Immature natural killer cell (primary cell): ENCODE measurements around the gene LY6G5B. TPM values are rescaled to one million over a fixed set of nuclear protein-coding genes. Genes with fewer than 3 reads are reported as not detected.

ENCODE experiments used
- polyA plus RNA-seq, 3 donors: library from polyadenylated mRNA; unstranded; fragments of 300-500 nt; fragmentation: Illumina TruSeq; gene quantifications; one replicate each; pipeline ENCODE4 v1.2.3, GENCODE V29; 2021

The LY6G5B gene
- polyA plus RNA-seq, 3 donors from 2014 or later = 0.44 to 1.8 (median 0.47) TPM

Other genes starting within 250 kb of the LY6G5B start
- 10 to 100 TPM in 2 of 3 donors, 1 to 10 TPM in 1; 7.4 to 15.2 (median 10.3) TPM for gene MICB, start 171.8 kb upstream of the LY6G5B start, polyA plus RNA-seq
- gene MCCD1, start 141.0 kb upstream of the LY6G5B start, polyA plus RNA-seq = not detected
- gene DDX39B, start 128.0 kb upstream of the LY6G5B start, polyA plus RNA-seq = 10 to 100 TPM; 49.7 to 71.6 (median 56.2) TPM
- gene ATP6V1G2, start 123.4 kb upstream of the LY6G5B start, polyA plus RNA-seq = not detected
- gene NFKBIL1, start 122.4 kb upstream of the LY6G5B start, polyA plus RNA-seq = 10 to 100 TPM in 2 of 3 donors, 1 to 10 TPM in 1; 5.0 to 15.0 (median 13.6) TPM
- 1 to 10 TPM; 1.4 to 6.6 (median 3.1) TPM for gene LTA, start 97.7 kb upstream of the LY6G5B start, polyA plus RNA-seq
- gene TNF, start 94.4 kb upstream of the LY6G5B start, polyA plus RNA-seq = 1 to 10 TPM; 2.1 to 5.9 (median 5.6) TPM
- gene LTB, start 87.6 kb upstream of the LY6G5B start, polyA plus RNA-seq = 100 to 1,000 TPM; 132 to 137 (median 133) TPM
- 10 to 100 TPM; 20.3 to 44.8 (median 42.3) TPM for gene LST1, start 83.7 kb upstream of the LY6G5B start, polyA plus RNA-seq
- 100 to 1,000 TPM; 393 to 414 (median 409) TPM for gene NCR3, start 77.0 kb upstream of the LY6G5B start, polyA plus RNA-seq
- 10 to 100 TPM in 2 of 3 donors, 1 to 10 TPM in 1; 6.6 to 44.1 (median 40.3) TPM for gene AIF1, start 54.7 kb upstream of the LY6G5B start, polyA plus RNA-seq
- 10 to 100 TPM in 1 of 3 donors, 1 to 10 TPM in 1, not detected in 1; 2.3 to 13.4 TPM for gene PRRC2A, start 49.3 kb upstream of the LY6G5B start, polyA plus RNA-seq
- gene BAG6, start 17.3 kb upstream of the LY6G5B start, polyA plus RNA-seq = 10 to 100 TPM in 2 of 3 donors, 1 to 10 TPM in 1; 8.5 to 22.7 (median 16.2) TPM
- 1 to 10 TPM; 1.8 to 5.7 (median 3.9) TPM for gene APOM, start 14.1 kb upstream of the LY6G5B start, polyA plus RNA-seq
- 10 to 100 TPM; 23.6 to 41.6 (median 26.3) TPM for gene C6orf47, start 9.2 kb upstream of the LY6G5B start, polyA plus RNA-seq
- gene GPANK1, start 5.0 kb upstream of the LY6G5B start, polyA plus RNA-seq = 10 to 100 TPM; 17.2 to 29.3 (median 22.9) TPM
- gene CSNK2B, start 3.9 kb upstream of the LY6G5B start, polyA plus RNA-seq = 100 to 1,000 TPM; 253 to 291 (median 289) TPM
- gene LY6G5C, start 11.1 kb downstream of the LY6G5B start, polyA plus RNA-seq = 1 to 10 TPM; 4.6 to 9.7 (median 6.1) TPM
- 10 to 100 TPM; 43.6 to 53.7 (median 47.0) TPM for gene ABHD16A, start 33.3 kb downstream of the LY6G5B start, polyA plus RNA-seq
- gene LY6G6F, start 36.9 kb downstream of the LY6G5B start, polyA plus RNA-seq = 1 to 10 TPM in 1 of 3 donors, not detected in 2; 2.5 TPM
- not detected for gene LY6G6D, start 45.4 kb downstream of the LY6G5B start, polyA plus RNA-seq
- not detected for gene LY6G6C, start 51.8 kb downstream of the LY6G5B start, polyA plus RNA-seq
- gene MPIG6B, start 53.4 kb downstream of the LY6G5B start, polyA plus RNA-seq = 10 to 100 TPM in 1 of 3 donors, 1 to 10 TPM in 2; 2.6 to 10.9 (median 6.3) TPM
- 100 to 1,000 TPM in 1 of 3 donors, 10 to 100 TPM in 2; 58.5 to 112 (median 74.9) TPM for gene DDAH2, start 59.3 kb downstream of the LY6G5B start, polyA plus RNA-seq
- gene CLIC1, start 66.6 kb downstream of the LY6G5B start, polyA plus RNA-seq = 1,000 to 10,000 TPM; 1,179 to 1,674 (median 1,350) TPM
- 1 to 10 TPM in 2 of 3 donors, not detected in 1; 2.1 to 2.5 TPM for gene MSH5, start 70.0 kb downstream of the LY6G5B start, polyA plus RNA-seq
- gene SAPCD1, start 92.7 kb downstream of the LY6G5B start, polyA plus RNA-seq = not detected
- gene VWA7, start 107.4 kb downstream of the LY6G5B start, polyA plus RNA-seq = 1 to 10 TPM in 1 of 3 donors, under 1 TPM in 2; 0.21 to 1.8 (median 0.93) TPM
- 10 to 100 TPM; 26.5 to 44.6 (median 28.8) TPM for gene VARS1, start 125.8 kb downstream of the LY6G5B start, polyA plus RNA-seq
- gene LSM2, start 137.0 kb downstream of the LY6G5B start, polyA plus RNA-seq = 10 to 100 TPM; 77.7 to 97.1 (median 94.6) TPM
- 1 to 10 TPM in 2 of 3 donors, under 1 TPM in 1; 0.70 to 3.8 (median 2.4) TPM for gene HSPA1L, start 145.3 kb downstream of the LY6G5B start, polyA plus RNA-seq
- gene HSPA1A, start 145.6 kb downstream of the LY6G5B start, polyA plus RNA-seq = 10 to 100 TPM in 2 of 3 donors, 1 to 10 TPM in 1; 9.7 to 81.3 (median 22.5) TPM
- gene HSPA1B, start 157.8 kb downstream of the LY6G5B start, polyA plus RNA-seq = 1 to 10 TPM; 1.5 to 3.2 (median 1.9) TPM
- gene NEU1, start 192.8 kb downstream of the LY6G5B start, polyA plus RNA-seq = 10 to 100 TPM; 37.5 to 44.9 (median 40.5) TPM
- not detected for gene SLC44A4, start 209.0 kb downstream of the LY6G5B start, polyA plus RNA-seq
- 10 to 100 TPM; 18.8 to 52.1 (median 21.5) TPM for gene EHMT2, start 227.7 kb downstream of the LY6G5B start, polyA plus RNA-seq
- gene ZBTB12, start 232.1 kb downstream of the LY6G5B start, polyA plus RNA-seq = not detected